ENCODE results near the gene COL6A2. TPM values are rescaled to one million over a fixed set of nuclear protein-coding genes. Genes with fewer than 3 reads are reported as not detected.

COL6A2 gene
- polyA plus RNA-seq, 12 donors, result 417 to 953 (median 482) TPM

- DNase-seq, result no peak
Measured at GRCh38 chr21:46122758-46123683, 25.1 kb downstream of the COL6A2 start.

GRCh38 chr21:46124083-46124925 lies 26.4 kb downstream of the COL6A2 start:
- no peak for DNase-seq

- DNase-seq, result no peak
Measured at GRCh38 chr21:46124926-46125845, 27.3 kb downstream of the COL6A2 start.

GRCh38 chr21:46125846-46126301 lies 28.0 kb downstream of the COL6A2 start:
- DNase-seq, result no peak

- DNase-seq, result no peak
Measured at GRCh38 chr21:46126309-46127238, 28.7 kb downstream of the COL6A2 start.

- DNase-seq, result no peak
Measured at GRCh38 chr21:46127239-46128105, 29.6 kb downstream of the COL6A2 start.

GRCh38 chr21:46128106-46128932 lies 30.4 kb downstream of the COL6A2 start:
- no peak for DNase-seq

- no peak for DNase-seq
Measured at GRCh38 chr21:46128933-46129571, 31.1 kb downstream of the COL6A2 start.

GRCh38 chr21:46129846-46130651 lies 32.1 kb downstream of the COL6A2 start:
- no peak for DNase-seq

GRCh38 chr21:46130831-46131587 lies 33.1 kb downstream of the COL6A2 start:
- no peak for DNase-seq

- no peak for DNase-seq
Measured at GRCh38 chr21:46131588-46131837, 33.6 kb downstream of the COL6A2 start.

- no peak for DNase-seq
Measured at GRCh38 chr21:46131838-46132651, 34.1 kb downstream of the COL6A2 start.

GRCh38 chr21:46135782-46136395 lies 38.0 kb downstream of the COL6A2 start:
- DNase-seq, result no peak

GRCh38 chr21:46136739-46137349 lies 38.9 kb downstream of the COL6A2 start:
- no peak for DNase-seq

- DNase-seq, result no peak
Measured at GRCh38 chr21:46137908-46138307, 40.0 kb downstream of the COL6A2 start.

Measured in muscle of arm (tissue), 12 donors.